Measurements from ENCODE around the gene ZNF740.

DNA sequence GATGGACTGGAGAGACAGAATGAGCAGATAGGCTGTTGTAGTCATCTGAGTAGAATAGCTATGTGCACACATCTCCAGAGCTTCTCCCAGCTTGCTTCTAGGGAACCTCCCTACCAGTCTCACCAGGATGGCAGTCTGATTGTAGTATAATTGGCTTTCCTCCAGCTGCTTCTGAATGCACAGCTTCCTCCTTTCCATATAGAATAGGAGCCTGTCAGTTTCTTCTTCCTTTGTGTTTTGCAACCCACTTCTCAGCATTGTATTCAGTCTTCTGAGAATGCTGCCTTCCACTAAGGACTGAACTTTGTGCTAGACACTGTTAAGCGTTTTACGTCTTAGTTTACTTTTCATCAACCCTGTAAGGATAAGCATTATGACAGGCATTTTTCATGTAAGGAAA lies 2.4 kb downstream of the ZNF740 start:
- TF ChIP-seq POLR2A (IDR thresholded peaks at IDR 0.05) (no peak), POLR2AphosphoS5 (IDR thresholded peaks at IDR 0.05) (no peak)
- TF ChIP-seq, protein P1, sequence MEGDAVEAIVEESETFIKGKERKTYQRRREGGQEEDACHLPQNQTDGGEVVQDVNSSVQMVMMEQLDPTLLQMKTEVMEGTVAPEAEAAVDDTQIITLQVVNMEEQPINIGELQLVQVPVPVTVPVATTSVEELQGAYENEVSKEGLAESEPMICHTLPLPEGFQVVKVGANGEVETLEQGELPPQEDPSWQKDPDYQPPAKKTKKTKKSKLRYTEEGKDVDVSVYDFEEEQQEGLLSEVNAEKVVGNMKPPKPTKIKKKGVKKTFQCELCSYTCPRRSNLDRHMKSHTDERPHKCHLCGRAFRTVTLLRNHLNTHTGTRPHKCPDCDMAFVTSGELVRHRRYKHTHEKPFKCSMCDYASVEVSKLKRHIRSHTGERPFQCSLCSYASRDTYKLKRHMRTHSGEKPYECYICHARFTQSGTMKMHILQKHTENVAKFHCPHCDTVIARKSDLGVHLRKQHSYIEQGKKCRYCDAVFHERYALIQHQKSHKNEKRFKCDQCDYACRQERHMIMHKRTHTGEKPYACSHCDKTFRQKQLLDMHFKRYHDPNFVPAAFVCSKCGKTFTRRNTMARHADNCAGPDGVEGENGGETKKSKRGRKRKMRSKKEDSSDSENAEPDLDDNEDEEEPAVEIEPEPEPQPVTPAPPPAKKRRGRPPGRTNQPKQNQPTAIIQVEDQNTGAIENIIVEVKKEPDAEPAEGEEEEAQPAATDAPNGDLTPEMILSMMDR (IDR thresholded peaks at IDR 0.05): no peak
